Gastrocnemius medialis (tissue), 4 donors: ENCODE measurements around the gene NPRL2. TPM values are rescaled to one million over a fixed set of nuclear protein-coding genes. Genes with fewer than 3 reads are reported as not detected.
A peak's percentile ranks its signal among the peaks of the same experiment; 100 is the strongest.

Experiments
- ATAC-seq, 2 donors: fragments of 150-250 bp; one replicate each; pipeline ENCODE4 v1.9.1; 2016
- DNase-seq, 2 donors: peaks; one replicate each; pipeline ENCODE4 v3.0.0-alpha.2; 2019
- H3K27ac ChIP-seq, 4 donors: fragments of 200-600 bp; sonication (generic); 1 replicate in 1 of 4; 2 replicates in 3 of 4; pipeline ENCODE4 v1.5.1; 2016 to 2018; ENCODE audit warnings: mild to moderate bottlenecking in 2 of 4, moderate library complexity in 1 of 4
- H3K27me3 ChIP-seq, 3 donors: fragments of 200-600 bp; sonication (generic) in 2 of 3; 1 replicate in 1 of 3; 2 replicates in 2 of 3; pipeline versions ENCODE4 v1.5.1 to v1.6.0; 2016 to 2019; ENCODE audit warnings: mild to moderate bottlenecking in 1 of 3, moderate library complexity in 1 of 3
- H3K36me3 ChIP-seq, 2 donors: fragments of 200-600 bp; sonication (generic) in 1 of 2; one replicate each; pipeline ENCODE4 v1.5.1; 2017 to 2018
- H3K4me1 ChIP-seq, 2 donors: fragments of 200-600 bp; sonication (generic) in 1 of 2; one replicate each; pipeline ENCODE4 v1.5.1; 2016 to 2017; ENCODE audit warnings: mild to moderate bottlenecking in 2 of 2
- H3K4me3 ChIP-seq, 4 donors: fragments of 200-600 bp; sonication (generic) in 3 of 4; 1 replicate in 1 of 4; 2 replicates in 3 of 4; pipeline ENCODE4 v1.5.1; 2016 to 2019; ENCODE audit warnings: mild to moderate bottlenecking in 2 of 4
- H3K9me3 ChIP-seq, 3 donors: fragments of 200-600 bp; sonication (generic) in 2 of 3; 1 replicate in 1 of 3; 2 replicates in 2 of 3; pipeline ENCODE4 v1.5.1; 2016 to 2019
- CTCF ChIP-seq, 5 experiments: fragments of 450-650 bp in 3 of 5; fragments of 200-600 bp in 2 of 5; sonication (generic) in 2 of 5; IDR thresholded peaks in 4 of 5; conservative IDR thresholded peaks in 1 of 5; 1 replicate in 4 of 5; 2 replicates in 1 of 5; pipeline ENCODE4 v1.5.1; 2016 to 2019; ENCODE audit warnings: antibody characterized with exemption in 5 of 5, mild to moderate bottlenecking in 3 of 5, moderate library complexity in 3 of 5
- POLR2A ChIP-seq, 2 donors: fragments of 450-650 bp; IDR thresholded peaks; one replicate each; pipeline ENCODE4 v1.6.1; 2017; ENCODE audit warnings: antibody characterized with exemption in 2 of 2, mild to moderate bottlenecking in 2 of 2, moderate library complexity in 2 of 2
- in situ Hi-C, 4 donors: fragments of 200-750 bp; cut with MboI; loops; one replicate each; pipeline versions ENCODE4 v1.15.0 to v1.8.0; 2017; ENCODE audit warnings: low sequenced_read_pairs in 4 of 4
- intact Hi-C: fragments of 100-400 bp; cut with DNase I; formaldehyde crosslinking; loops from one replicate; pipeline ENCODE4 v1.15.1; 2023; ENCODE audit warnings: low total_unique reads
- total RNA-seq, 4 donors: library from RNA; depleted of rRNA; stranded (reverse); fragments of >200 nt; gene quantifications; one replicate each; pipeline versions ENCODE4 v1.1.0 to v1.2.3, GENCODE V29; 2016

Gene NPRL2
- total RNA-seq, 4 donors from 2014 or later = 14.1 to 26.2 (median 23.1) TPM

- Histone ChIP-seq H3K4me3 (peak within 1 kb of the TSS; percentile 38 to 58 (median 52)), H3K27me3 (no peaks in the 10 kb centered on the region), H3K27ac (peak within 1 kb of the TSS; percentile 89 to 98 (median 97)), H3K36me3 (no peaks in the 10 kb centered on the region), H3K9me3 (no peaks in the 10 kb centered on the region), H3K4me1 (peaks cover 14 to 43% of the 10 kb centered on the region in 2 donors)
- no peak for ATAC-seq
- intact Hi-C loops (no loop called here), in situ Hi-C loops (loop anchor here in 1 of 4 donors (10.0 kb wide), 1 partner anchor 204 kb away; no protein-coding TSS in a partner anchor)
- peak; percentile 38 to 55 for DNase-seq
- TF ChIP-seq CTCF (IDR thresholded peaks at IDR 0.05 in 4 of 5, conservative IDR thresholded peaks at IDR 0.05 in 1 of 5) = no peak
- peak; percentile 61 to 74 for TF ChIP-seq POLR2A (IDR thresholded peaks at IDR 0.05)
Observed at GRCh38 chr3:50340448-50341329, 9.9 kb downstream of the NPRL2 start, which contains the start of gene RASSF1. RASSF1 (minus strand) TSS chr3:50340836; CDS start chr3:50340805, 31 bp downstream.

GRCh38 chr3:50340147-50340447, 10.5 kb downstream of the NPRL2 start:
- TF ChIP-seq POLR2A (IDR thresholded peaks at IDR 0.05) (no peak), CTCF (IDR thresholded peaks at IDR 0.05 in 4 of 5, conservative IDR thresholded peaks at IDR 0.05 in 1 of 5) (no peak)
- in situ Hi-C loops = loop anchor here in 1 of 4 donors (10.0 kb wide), 1 partner anchor 205 kb away; no protein-coding TSS in a partner anchor
- H3K4me1 ChIP-seq = peaks cover 20 to 44% of the 10 kb centered on the region in 2 donors
- H3K27ac ChIP-seq = peak overlapping the region; percentile 89 to 98 (median 97)
- DNase-seq (no peak), ATAC-seq (no peak)
- no peaks in the 10 kb centered on the region for H3K36me3 ChIP-seq
- intact Hi-C loops = no loop called here
- H3K4me3 ChIP-seq = peak overlapping the region; percentile 38 to 58 (median 52)
- no peaks in the 10 kb centered on the region for H3K9me3 ChIP-seq
- H3K27me3 ChIP-seq = no peaks in the 10 kb centered on the region

DNA sequence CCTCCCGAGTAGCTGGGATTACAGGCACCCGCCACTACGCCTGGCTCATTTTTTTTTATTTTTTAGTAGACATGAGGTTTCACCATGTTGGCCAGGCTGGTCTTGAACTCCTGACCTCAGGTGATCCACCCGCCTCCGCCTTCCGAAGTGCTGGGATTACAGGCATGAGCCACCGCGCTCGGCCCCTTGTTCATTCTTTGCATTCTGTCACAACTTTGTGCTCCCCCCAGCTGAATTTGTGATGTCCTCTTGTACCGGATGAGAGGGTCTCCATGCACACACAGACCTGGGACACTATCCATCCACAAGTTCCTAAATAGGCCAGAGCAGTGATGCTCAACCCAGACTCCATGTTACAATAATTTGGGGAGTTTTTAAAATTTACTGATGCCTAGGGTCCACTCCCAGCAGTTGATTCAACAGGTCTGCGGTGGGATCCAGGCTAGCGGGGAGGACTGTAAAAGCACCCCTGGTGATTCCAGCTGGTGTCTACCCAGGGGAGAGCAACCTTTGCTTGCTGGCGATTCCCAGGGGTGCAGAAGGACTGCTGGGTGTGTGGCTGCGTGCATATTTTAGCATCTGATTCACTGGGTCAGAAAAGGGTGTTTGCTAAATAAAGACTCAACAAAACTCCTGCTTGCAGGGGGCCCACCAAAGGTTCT, 11.0 kb downstream of the NPRL2 start:
- peak overlapping the region; percentile 89 to 98 (median 97) for H3K27ac ChIP-seq
- no peaks in the 10 kb centered on the region for H3K36me3 ChIP-seq
- H3K4me3 ChIP-seq = peak overlapping the region; percentile 38 to 58 (median 52)
- in situ Hi-C loops (loop anchor here in 1 of 4 donors (10.0 kb wide), 1 partner anchor 205 kb away; no protein-coding TSS in a partner anchor), intact Hi-C loops (no loop called here)
- no peak for ATAC-seq
- H3K4me1 ChIP-seq = peaks cover 24 to 49% of the 10 kb centered on the region in 2 donors
- no peaks in the 10 kb centered on the region for H3K27me3 ChIP-seq
- no peaks in the 10 kb centered on the region for H3K9me3 ChIP-seq
- TF ChIP-seq POLR2A (IDR thresholded peaks at IDR 0.05) (no peak), CTCF (IDR thresholded peaks at IDR 0.05 in 4 of 5, conservative IDR thresholded peaks at IDR 0.05 in 1 of 5) (no peak)
- DNase-seq = no peak

DNA sequence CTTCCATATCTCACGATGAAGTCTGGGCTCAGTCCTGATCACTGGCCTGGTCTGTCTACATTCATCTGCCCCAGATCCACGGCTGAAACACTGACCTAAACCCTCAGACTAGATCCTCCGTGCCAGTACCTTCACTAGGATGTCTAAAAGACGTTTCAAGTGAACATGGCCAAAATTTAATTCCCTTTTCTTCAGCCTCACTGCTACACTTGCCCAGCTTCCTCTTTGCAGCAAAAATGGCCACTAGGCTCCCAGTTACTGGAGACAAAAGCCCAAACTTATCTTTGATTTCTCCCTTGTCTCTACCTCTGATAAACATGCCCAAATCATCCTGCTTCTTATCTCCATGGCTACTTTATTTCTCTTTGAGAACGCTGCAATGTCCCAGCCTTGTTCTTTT, 11.6 kb downstream of the NPRL2 start:
- Histone ChIP-seq H3K9me3 (no peaks in the 10 kb centered on the region), H3K27me3 (no peaks in the 10 kb centered on the region), H3K36me3 (no peaks in the 10 kb centered on the region), H3K27ac (peak overlapping the region; percentile 89 to 98 (median 97)), H3K4me3 (peak overlapping the region in 1 of 4 donors; percentile 75), H3K4me1 (peaks cover 31 to 54% of the 10 kb centered on the region in 2 donors)
- no peak for ATAC-seq
- in situ Hi-C loops = no loop called here
- intact Hi-C loops = no loop called here
- no peak for TF ChIP-seq CTCF (IDR thresholded peaks at IDR 0.05 in 4 of 5, conservative IDR thresholded peaks at IDR 0.05 in 1 of 5)
- TF ChIP-seq POLR2A (IDR thresholded peaks at IDR 0.05) = no peak
- no peak for DNase-seq
